ENCODE data around the gene DIAPH3.

GRCh38 chr13:59710996-59711701, 452.6 kb downstream of the DIAPH3 start:
- TF ChIP-seq POLR2AphosphoS5 (IDR thresholded peaks at IDR 0.05) (no peak), POLR2A (IDR thresholded peaks at IDR 0.05) (no peak), CTCF (IDR thresholded peaks at IDR 0.05) (no peak), EP300 (IDR thresholded peaks at IDR 0.05) (no peak)

Measured in sigmoid colon (tissue), 4 donors.